GM23248 (cell line): ENCODE data around the gene NRCAM.

ENCODE experiments used
- EZH2 ChIP-seq: fragments of 200-600 bp; sonication (generic); IDR thresholded peaks from 2 replicates; pipeline ENCODE4 v1.6.1; 2018; ENCODE audit warnings: antibody characterized with exemption, mild to moderate bottlenecking; ENCODE audit not compliant: insufficient read depth, poor library complexity, severe bottlenecking
- EZH2phosphoT487 ChIP-seq: fragments of 200-600 bp; sonication (generic); IDR thresholded peaks from 2 replicates; pipeline ENCODE4 v1.6.1; 2018; ENCODE audit warnings: antibody characterized with exemption, moderate library complexity, mild to moderate bottlenecking, low read depth; ENCODE audit not compliant: insufficient read depth

DNA sequence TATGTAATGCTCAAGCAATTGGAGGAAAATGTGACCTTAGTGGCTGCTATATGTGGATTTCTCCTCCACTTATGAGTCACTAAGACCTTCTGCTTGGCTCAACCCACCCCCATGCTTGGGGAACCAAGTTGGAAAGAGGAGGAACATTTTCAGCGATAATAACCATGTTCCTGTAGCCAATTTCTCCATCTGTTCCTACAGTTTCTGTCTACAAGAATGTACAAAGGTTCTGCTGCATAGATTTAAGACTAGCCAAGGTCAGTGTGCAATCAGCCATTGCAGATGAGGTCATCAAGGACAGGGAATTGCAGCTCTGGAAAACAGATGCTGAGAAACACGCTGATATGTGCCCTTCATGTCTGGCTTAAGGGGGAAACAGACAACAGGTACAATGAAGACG, 5.6 kb upstream of the NRCAM start:
- TF ChIP-seq EZH2 (no peak), EZH2phosphoT487 (no peak)
